Trophoblast cell (in vitro differentiated cells and primary cell): ENCODE measurements around the gene COL4A2.
A peak's percentile ranks its signal among the peaks of the same experiment; 100 is the strongest.

Experiments
- DNase-seq, 2 donors: peaks; one replicate each; pipeline ENCODE4 v3.0.0-alpha.2; 2016
- H2AFZ ChIP-seq: 2 replicates; pipeline ENCODE4 v1.6.1; 2013; ENCODE audit warnings: low read length, moderate library complexity, mild to moderate bottlenecking; ENCODE audit not compliant: insufficient read depth, poor library complexity
- H2AK5ac ChIP-seq: 2 replicates; pipeline ENCODE4 v1.6.1; 2013; ENCODE audit warnings: mild to moderate bottlenecking, low read length
- H2BK120ac ChIP-seq: 2 replicates; pipeline ENCODE4 v1.6.1; 2013; ENCODE audit warnings: low read length, mild to moderate bottlenecking, moderate library complexity; ENCODE audit not compliant: insufficient read depth, poor library complexity
- H2BK12ac ChIP-seq: 2 replicates; pipeline ENCODE4 v1.6.1; 2013; ENCODE audit warnings: mild to moderate bottlenecking, low read length, moderate library complexity
- H2BK5ac ChIP-seq: 2 replicates; pipeline ENCODE4 v1.6.1; 2013; ENCODE audit warnings: low read length, low read depth, moderate library complexity, mild to moderate bottlenecking; ENCODE audit not compliant: poor library complexity
- H3K14ac ChIP-seq: 2 replicates; pipeline ENCODE4 v1.6.1; 2013; ENCODE audit warnings: mild to moderate bottlenecking, low read length
- H3K18ac ChIP-seq: 2 replicates; pipeline ENCODE4 v1.6.1; 2013; ENCODE audit warnings: mild to moderate bottlenecking, low read length
- H3K23ac ChIP-seq: 2 replicates; pipeline ENCODE4 v1.6.1; 2013; ENCODE audit warnings: low read length
- H3K27ac ChIP-seq: 2 replicates; pipeline ENCODE4 v1.5.1; 2013; ENCODE audit warnings: low read depth, mild to moderate bottlenecking, inconsistent platforms, low read length, moderate library complexity
- H3K27me3 ChIP-seq: 2 replicates; pipeline ENCODE4 v1.6.1; 2013; ENCODE audit warnings: inconsistent platforms, mild to moderate bottlenecking, low read length, moderate library complexity; ENCODE audit not compliant: insufficient read depth
- H3K36me3 ChIP-seq, 2 experiments: 1 replicate in 1 of 2; 2 replicates in 1 of 2; pipeline ENCODE4 v1.6.1; 2013; ENCODE audit warnings: low read length in 2 of 2, mild to moderate bottlenecking in 2 of 2, moderate library complexity in 1 of 2; ENCODE audit not compliant: insufficient read depth in 2 of 2, control insufficient read depth in 1 of 2
- H3K4ac ChIP-seq: 2 replicates; pipeline ENCODE4 v1.6.1; 2013; ENCODE audit warnings: low read depth, mild to moderate bottlenecking, low read length, moderate library complexity
- H3K4me1 ChIP-seq, 2 experiments: 1 replicate in 1 of 2; 2 replicates in 1 of 2; pipeline ENCODE4 v1.6.1; 2013; ENCODE audit warnings: low read length in 2 of 2, mild to moderate bottlenecking in 2 of 2, moderate library complexity in 1 of 2; ENCODE audit not compliant: insufficient read depth in 2 of 2, control insufficient read depth in 1 of 2
- H3K4me2 ChIP-seq: 2 replicates; pipeline ENCODE4 v1.6.1; 2013; ENCODE audit warnings: inconsistent platforms, mild to moderate bottlenecking, low read length, moderate library complexity
- H3K4me3 ChIP-seq: 2 replicates; pipeline ENCODE4 v1.5.1; 2013; ENCODE audit warnings: mild to moderate bottlenecking, low read depth, low read length, inconsistent platforms
- H3K79me1 ChIP-seq: one replicate; pipeline ENCODE4 v1.6.1; 2013; ENCODE audit warnings: low read length
- H3K79me2 ChIP-seq: 2 replicates; pipeline ENCODE4 v1.6.1; 2013; ENCODE audit warnings: low read length, mild to moderate bottlenecking; ENCODE audit not compliant: control insufficient read depth, insufficient read depth, poor library complexity
- H3K9ac ChIP-seq: 2 replicates; pipeline ENCODE4 v1.6.1; 2013; ENCODE audit warnings: mild to moderate bottlenecking, low read length
- H3K9me3 ChIP-seq: 2 replicates; pipeline ENCODE4 v1.6.1; 2013; ENCODE audit warnings: low read depth, mild to moderate bottlenecking, control low read depth, inconsistent platforms, low read length; ENCODE audit not compliant: insufficient read depth
- H4K12ac ChIP-seq: 2 replicates; pipeline ENCODE4 v1.6.1; 2013; ENCODE audit warnings: low read depth, mild to moderate bottlenecking, low read length, moderate library complexity
- H4K8ac ChIP-seq: 2 replicates; pipeline ENCODE4 v1.6.1; 2013; ENCODE audit warnings: low read depth, mild to moderate bottlenecking, low read length, moderate library complexity
- H4K91ac ChIP-seq: one replicate; pipeline ENCODE4 v1.6.1; 2013; ENCODE audit warnings: low read depth, mild to moderate bottlenecking, low read length, moderate library complexity
- WGBS: extraction: QIAGEN DNeasy Blood & Tissue Kit; methylation state at CpG from one replicate; pipeline ENCODE4 v1.1.7; 2013; ENCODE audit warnings: missing lambda C conversion rate; ENCODE audit not compliant: insufficient read length, insufficient coverage; ENCODE audit errors: extremely low coverage; 5-methylcytosine and 5-hydroxymethylcytosine counted together

The COL4A2 gene

DNA sequence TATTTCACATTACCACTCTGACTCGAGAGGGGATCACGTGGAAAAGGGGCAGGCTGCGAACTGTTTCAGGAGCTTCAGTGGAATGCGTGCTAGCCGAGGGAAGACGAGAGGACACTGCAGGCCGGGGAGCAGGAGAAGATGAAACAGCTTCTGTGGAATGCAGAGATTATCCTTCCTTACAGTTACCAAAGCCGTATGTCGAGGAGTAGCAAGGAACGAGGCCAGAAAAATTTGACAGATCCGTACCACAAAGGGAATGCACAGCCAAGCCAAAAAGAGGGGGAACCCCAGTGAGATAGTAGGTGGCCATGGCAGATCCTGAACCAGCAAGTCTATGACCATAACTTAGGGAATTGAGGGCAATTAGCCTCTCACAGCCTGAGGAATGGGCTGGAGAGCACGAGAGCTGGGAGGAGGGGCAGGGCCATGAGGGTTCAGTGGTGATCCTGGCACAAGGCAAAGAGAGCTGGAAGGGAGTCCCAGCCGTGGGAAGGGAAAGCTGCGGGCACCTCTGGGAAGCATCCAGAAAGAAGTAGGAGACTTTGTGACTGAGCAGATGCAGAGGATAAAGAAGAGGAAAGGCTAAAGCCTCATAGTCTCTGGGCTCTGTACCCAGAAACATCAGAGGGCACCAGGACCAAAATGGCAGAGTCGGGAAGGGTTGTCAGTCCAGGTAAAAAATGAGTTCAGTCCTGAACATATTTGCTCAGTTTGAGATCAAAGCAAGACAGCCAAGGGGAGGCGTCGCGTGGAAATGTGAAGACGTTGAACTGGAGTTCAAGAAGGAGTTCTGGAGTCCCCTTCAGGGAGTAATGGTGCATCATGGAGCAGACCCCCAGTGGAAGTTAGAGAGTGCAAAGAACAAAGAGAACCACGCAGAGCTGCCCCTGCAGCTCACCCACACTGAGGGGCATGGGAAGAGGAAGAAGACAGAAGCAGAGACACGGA lies 5.2 kb upstream of the COL4A2 start:
- WGBS, result no CpG with 5 or more reads among the region's 21 CpGs
- Histone ChIP-seq H2AFZ (no peak overlapping the region), H3K14ac (peak overlapping the region; percentile 7), H3K9ac (no peak overlapping the region), H3K18ac (peak overlapping the region; percentile 69), H2BK120ac (no peak overlapping the region), H3K79me2 (peaks cover 12% of the 10 kb centered on the region), H2BK5ac (no peak overlapping the region), H3K79me1 (peaks cover 11% of the 10 kb centered on the region), H3K36me3 (peaks cover 14 to 27% of the 10 kb centered on the region in 2 experiments), H2BK12ac (no peak overlapping the region), H3K4me3 (no peak overlapping the region), H3K9me3 (no peaks in the 10 kb centered on the region), H3K23ac (no peak overlapping the region), H3K4me1 (peaks cover 14 to 27% of the 10 kb centered on the region in 2 experiments), H3K27ac (peak overlapping the region; percentile 22), H4K8ac (no peak overlapping the region), H3K4me2 (no peak overlapping the region), H4K91ac (no peak overlapping the region), H2AK5ac (no peak overlapping the region), H3K27me3 (no peaks in the 10 kb centered on the region), H3K4ac (no peak overlapping the region), H4K12ac (no peak overlapping the region)
- DNase-seq, result peak; percentile 58 to 78

- H3K4me1 ChIP-seq, result peaks cover 14 to 27% of the 10 kb centered on the region in 2 experiments
- no peak overlapping the region for H3K4ac ChIP-seq
- no peak overlapping the region for H2BK5ac ChIP-seq
- H3K18ac ChIP-seq, result no peak overlapping the region
- peaks cover 23% of the 10 kb centered on the region for H3K79me2 ChIP-seq
- H4K8ac ChIP-seq, result no peak overlapping the region
- H2AK5ac ChIP-seq, result no peak overlapping the region
- no peak overlapping the region for H3K9ac ChIP-seq
- H3K14ac ChIP-seq, result no peak overlapping the region
- no peak overlapping the region for H4K12ac ChIP-seq
- H2AFZ ChIP-seq, result no peak overlapping the region
- no peak overlapping the region for H3K4me3 ChIP-seq
- no peaks in the 10 kb centered on the region for H3K27me3 ChIP-seq
- H3K27ac ChIP-seq, result no peak overlapping the region
- H4K91ac ChIP-seq, result no peak overlapping the region
- no peak overlapping the region for H2BK12ac ChIP-seq
- DNase-seq, result no peak
- H3K36me3 ChIP-seq, result peaks cover 14 to 27% of the 10 kb centered on the region in 2 experiments
- H2BK120ac ChIP-seq, result no peak overlapping the region
- H3K4me2 ChIP-seq, result no peak overlapping the region
- H3K23ac ChIP-seq, result no peak overlapping the region
- no CpG with 5 or more reads among the region's 2 CpGs for WGBS
- no peaks in the 10 kb centered on the region for H3K9me3 ChIP-seq
- H3K79me1 ChIP-seq, result peaks cover 22% of the 10 kb centered on the region
These were observed 4.1 kb upstream of the COL4A2 start for GRCh38 chr13:110302997-110303396.

GRCh38 chr13:110303644-110304043 lies 3.4 kb upstream of the COL4A2 start:
- Histone ChIP-seq H3K14ac (no peak overlapping the region), H3K4me3 (no peak overlapping the region), H2AFZ (no peak overlapping the region), H3K9me3 (no peaks in the 10 kb centered on the region), H3K27ac (no peak overlapping the region), H4K12ac (no peak overlapping the region), H3K23ac (peak overlapping the region; percentile 59), H3K4me2 (no peak overlapping the region), H2BK5ac (no peak overlapping the region), H2BK120ac (no peak overlapping the region), H4K8ac (no peak overlapping the region), H4K91ac (no peak overlapping the region), H2AK5ac (peak overlapping the region; percentile 60), H3K36me3 (peaks cover 12 to 27% of the 10 kb centered on the region in 2 experiments), H3K4me1 (peaks cover 14 to 29% of the 10 kb centered on the region in 2 experiments), H2BK12ac (peak overlapping the region; percentile 59), H3K18ac (peak overlapping the region; percentile 56), H3K27me3 (no peaks in the 10 kb centered on the region), H3K79me1 (peaks cover 27% of the 10 kb centered on the region), H3K4ac (peak overlapping the region; percentile 53), H3K79me2 (peaks cover 27% of the 10 kb centered on the region), H3K9ac (no peak overlapping the region)
- no peak for DNase-seq
- no CpG with 5 or more reads among the region's 7 CpGs for WGBS

DNA sequence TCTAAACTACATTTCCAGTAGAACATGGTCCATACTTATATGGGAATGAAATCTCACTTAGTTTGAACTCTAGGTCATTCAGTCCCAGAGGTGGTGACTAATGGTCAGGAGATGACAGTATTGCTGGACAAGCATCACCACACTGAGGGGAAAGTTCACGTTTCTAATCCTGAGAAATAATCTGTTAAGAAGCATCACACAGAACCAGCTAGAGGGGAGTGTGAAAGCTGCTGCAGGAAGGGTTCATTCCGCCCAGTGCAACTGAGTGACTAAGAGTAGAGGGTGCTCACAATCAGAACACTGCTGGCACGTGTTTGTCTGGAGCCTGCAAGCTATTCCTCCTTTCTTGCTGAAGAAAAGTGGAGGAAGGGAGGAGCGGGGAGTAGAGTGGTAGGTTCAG lies 2.8 kb upstream of the COL4A2 start:
- peaks cover 30% of the 10 kb centered on the region for H3K79me1 ChIP-seq
- H3K4ac ChIP-seq, result no peak overlapping the region
- H3K23ac ChIP-seq, result no peak overlapping the region
- no peak overlapping the region for H2BK120ac ChIP-seq
- no peak overlapping the region for H2AFZ ChIP-seq
- no peak overlapping the region for H4K12ac ChIP-seq
- no peak overlapping the region for H2BK5ac ChIP-seq
- no peak overlapping the region for H3K4me3 ChIP-seq
- peaks cover 28% of the 10 kb centered on the region for H3K79me2 ChIP-seq
- H2BK12ac ChIP-seq, result no peak overlapping the region
- H2AK5ac ChIP-seq, result no peak overlapping the region
- H4K8ac ChIP-seq, result no peak overlapping the region
- peaks cover 15 to 32% of the 10 kb centered on the region in 2 experiments for H3K4me1 ChIP-seq
- H3K9ac ChIP-seq, result no peak overlapping the region
- H3K27me3 ChIP-seq, result no peaks in the 10 kb centered on the region
- H3K36me3 ChIP-seq, result peaks cover 8 to 26% of the 10 kb centered on the region in 2 experiments
- H3K9me3 ChIP-seq, result no peaks in the 10 kb centered on the region
- H3K18ac ChIP-seq, result no peak overlapping the region
- peak overlapping the region; percentile 15 for H3K4me2 ChIP-seq
- H3K14ac ChIP-seq, result no peak overlapping the region
- no CpG with 5 or more reads among the region's 4 CpGs for WGBS
- peak; percentile 64 to 86 for DNase-seq
- no peak overlapping the region for H3K27ac ChIP-seq
- H4K91ac ChIP-seq, result no peak overlapping the region
